ENCODE measurements around the gene PSKH1.
"Not testable (repeated sequence)": the region's sequence is repeated elsewhere in the genome, so short reads cannot be mapped to it uniquely, and the experiment has no call there.

Gene PSKH1

DNA sequence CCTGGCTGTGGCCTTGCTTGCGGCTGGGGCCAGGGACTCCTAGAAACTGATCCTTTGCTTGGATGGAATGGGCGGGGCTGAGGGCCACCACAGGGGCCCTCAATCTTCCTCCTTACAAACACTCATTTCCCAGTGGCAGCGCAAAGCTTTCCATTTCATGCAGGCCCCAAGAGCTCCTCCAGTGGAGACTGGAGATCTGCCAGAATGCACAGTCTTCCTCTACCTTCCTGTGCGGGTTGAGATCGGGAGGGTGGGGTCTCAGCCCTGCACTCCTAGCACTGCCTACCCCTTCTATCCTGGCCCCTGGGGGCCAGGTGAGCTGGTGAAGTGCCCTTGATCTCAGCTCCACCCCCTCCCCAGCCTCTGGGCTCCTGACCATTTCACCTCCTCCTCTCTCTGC is 6.7 kb upstream of the PSKH1 start:
- no peak for DNase-seq (ENCODE audit: low spot score)

DNA sequence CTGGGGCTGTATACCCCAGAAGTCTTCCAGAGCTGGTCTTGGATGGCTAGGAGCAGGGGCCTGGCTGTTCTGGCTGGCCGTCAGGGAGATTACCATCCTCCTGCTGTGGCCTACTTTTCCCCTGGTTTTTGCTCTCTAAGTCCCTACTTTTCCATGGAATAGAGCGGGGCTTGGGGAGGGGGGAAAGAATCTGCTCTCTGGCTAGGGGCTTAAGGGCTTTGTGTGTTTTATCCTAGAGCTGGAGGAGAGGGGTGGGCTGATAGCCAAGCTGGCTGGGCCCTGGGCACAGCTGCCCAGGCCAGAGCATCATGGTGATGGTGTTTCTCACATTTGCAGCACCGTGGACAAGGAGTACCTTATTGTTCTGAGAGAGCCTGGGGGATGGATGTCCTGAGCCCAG is 4.7 kb upstream of the PSKH1 start:
- DNase-seq (ENCODE audit: low spot score): no peak

DNA sequence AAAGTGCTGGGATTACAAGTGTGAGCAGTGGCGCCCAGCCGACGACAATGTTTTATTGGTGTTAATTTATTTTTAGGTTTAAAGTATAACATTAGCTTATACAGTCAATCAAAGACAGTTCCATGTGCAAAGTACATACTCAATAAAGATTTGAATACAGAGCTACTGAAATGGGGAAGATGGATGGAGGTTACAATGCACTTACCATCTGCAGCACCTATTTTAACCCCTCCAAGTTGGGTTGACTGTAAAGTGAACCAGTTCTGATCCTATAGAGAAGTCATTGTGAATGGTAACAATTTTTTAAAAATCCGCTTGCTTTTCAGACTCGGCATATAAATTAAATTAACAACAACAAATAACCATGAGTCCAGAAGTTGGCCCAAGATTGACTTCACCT is 679 bp upstream of the PSKH1 start:
- DNase-seq (ENCODE audit: low spot score): no peak

DNA sequence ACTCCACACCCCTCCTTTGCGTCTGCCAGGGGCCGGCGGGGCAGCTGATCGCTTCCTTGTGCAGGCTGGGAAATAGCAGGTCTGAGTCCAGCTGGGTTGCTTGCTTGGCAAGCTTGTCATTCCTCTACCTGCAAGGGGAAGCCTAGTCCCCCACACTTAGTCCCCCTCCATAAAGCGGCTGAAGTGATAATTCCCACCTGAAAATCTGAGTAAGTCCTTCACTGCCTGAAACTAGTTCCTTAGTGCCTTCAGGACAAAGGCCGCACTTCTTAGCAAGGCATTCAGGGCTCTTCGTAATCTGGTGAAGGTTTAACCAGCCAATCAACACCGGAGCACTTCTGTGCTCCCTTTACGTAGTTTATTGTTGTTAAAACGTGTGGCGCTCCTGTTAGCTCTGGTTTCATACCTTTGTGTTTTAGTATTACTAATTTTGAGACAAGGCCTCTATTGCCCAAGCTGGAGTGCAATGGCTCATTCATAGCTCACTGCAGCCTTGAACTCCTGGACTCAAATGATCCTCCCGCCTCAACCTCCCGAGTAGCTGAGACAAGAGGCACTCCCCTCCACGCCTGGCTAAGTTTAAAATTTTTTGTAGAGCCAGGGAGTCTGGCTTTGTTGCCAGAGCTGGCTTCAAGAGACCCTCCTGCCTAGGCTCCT is 817 bp downstream of the PSKH1 start:
- DNase-seq (ENCODE audit: low spot score): no peak

DNA sequence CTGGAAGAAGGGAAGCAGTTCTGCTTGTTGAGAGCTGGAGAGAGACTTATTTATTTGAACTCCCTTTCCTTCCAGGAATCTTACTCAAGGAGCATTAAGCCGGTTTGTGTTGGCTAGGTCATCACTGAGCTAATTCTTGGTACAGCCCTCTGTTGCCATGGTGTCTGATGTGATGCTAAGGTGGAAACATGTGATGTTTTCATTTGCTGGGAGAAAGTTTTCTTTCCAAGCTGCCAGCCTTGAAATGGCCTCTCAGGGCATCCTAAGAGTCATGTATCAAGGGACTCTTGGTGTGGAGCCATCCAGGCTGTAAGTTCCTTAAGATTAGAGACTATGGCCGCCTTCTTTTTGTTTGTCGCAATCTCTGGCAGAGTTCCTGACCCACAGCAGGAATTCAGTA is 4.2 kb downstream of the PSKH1 start:
- DNase-seq (ENCODE audit: low spot score): no peak

DNA sequence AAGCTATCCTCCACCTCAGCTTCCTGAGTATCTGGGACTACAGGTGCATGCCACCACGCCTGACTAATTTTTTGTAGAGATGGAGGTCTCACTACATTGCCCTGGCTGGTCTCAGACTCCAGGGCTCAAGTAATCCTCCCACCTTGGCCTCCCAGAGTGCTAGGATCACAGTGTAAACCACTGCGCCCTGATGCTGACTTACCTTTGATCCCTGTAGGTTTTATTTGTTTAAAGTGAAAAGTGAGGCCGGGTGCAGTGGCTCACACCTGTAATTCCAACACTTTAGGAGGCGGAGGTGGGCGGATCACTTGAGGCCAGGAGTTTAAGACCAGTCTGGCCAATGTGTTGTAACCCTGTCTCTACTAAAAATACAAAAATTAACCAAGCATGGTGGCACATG is 8.7 kb downstream of the PSKH1 start:
- DNase-seq (ENCODE audit: low spot score): no peak

- no peak for DNase-seq (ENCODE audit: low spot score)
Observed at GRCh38 chr16:67902831-67903230, 9.8 kb downstream of the PSKH1 start.

GRCh38 chr16:67907397-67908180 is 14.5 kb downstream of the PSKH1 start:
- no peak for DNase-seq (ENCODE audit: low spot score)

DNA sequence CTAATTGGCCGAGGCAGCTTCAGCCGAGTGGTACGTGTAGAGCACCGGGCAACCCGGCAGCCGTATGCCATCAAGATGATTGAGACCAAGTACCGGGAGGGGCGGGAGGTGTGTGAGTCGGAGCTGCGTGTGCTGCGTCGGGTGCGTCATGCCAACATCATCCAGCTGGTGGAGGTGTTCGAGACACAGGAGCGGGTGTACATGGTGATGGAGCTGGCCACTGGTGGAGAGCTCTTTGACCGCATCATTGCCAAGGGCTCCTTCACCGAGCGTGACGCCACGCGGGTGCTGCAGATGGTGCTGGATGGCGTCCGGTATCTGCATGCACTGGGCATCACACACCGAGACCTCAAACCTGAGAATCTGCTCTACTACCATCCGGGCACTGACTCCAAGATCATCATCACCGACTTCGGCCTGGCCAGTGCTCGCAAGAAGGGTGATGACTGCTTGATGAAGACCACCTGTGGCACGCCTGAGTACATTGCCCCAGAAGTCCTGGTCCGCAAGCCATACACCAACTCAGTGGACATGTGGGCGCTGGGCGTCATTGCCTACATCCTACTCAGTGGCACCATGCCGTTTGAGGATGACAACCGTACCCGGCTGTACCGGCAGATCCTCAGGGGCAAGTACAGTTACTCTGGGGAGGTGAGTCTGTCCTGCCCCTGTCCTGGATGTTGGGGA is 16.1 kb downstream of the PSKH1 start:
- no peak for DNase-seq (ENCODE audit: low spot score)

DNA sequence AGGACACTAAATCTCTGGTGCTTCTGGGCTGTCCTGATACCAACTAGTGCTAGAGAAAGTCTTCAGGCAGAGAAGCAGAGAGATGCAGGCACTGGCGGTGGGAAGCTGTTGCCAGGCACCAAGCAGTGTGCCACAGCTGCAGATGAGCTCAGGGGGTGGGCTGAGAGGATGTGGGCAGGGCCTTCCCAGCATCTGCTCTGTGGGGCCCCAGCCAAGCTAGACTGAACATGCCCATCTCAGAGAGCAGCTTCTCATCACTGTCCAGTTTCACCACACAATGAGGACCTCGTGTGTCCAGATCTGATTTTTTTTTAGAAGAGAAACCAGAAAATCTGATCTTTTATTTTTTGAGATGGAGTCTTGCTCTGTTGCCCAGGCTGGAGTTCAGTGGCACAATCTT is 17.1 kb downstream of the PSKH1 start:
- DNase-seq (ENCODE audit: low spot score): no peak

DNA sequence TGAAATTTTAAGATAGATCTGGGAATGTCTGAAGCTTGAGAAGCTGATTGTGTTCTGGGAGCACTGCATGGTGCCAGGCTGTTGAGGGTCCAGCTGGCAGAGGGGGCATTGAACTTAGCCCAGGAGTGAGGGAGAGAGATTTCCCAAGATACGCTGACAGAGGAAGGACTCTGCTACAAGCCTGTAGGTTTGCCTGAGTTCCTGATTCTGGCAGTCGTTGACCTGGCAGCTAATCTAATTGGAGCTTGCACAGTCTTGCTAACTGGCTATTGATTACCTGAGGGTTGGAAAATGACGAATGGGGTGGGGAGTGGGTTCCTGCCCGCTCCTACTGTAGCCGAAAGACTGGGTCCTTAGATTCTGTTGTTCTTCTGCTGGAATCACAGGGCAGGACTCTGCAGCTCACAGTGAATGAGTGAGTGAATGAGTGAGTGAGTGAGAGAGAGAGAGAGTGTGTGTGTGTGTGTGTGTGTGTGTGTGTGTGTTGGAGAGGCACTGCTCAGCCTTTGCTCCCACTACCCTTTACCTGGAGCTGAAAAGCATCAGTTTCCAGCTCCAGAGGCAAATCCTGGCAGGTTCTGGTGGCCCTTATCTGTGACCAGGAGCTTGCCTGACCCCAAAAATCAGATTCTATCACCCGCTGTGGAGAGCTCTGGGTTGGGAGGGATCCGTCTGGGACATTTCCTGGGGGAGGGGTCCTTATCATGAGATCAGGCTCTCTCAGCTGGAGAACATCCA is 21.9 kb downstream of the PSKH1 start:
- no peak for DNase-seq (ENCODE audit: low spot score)

DNA sequence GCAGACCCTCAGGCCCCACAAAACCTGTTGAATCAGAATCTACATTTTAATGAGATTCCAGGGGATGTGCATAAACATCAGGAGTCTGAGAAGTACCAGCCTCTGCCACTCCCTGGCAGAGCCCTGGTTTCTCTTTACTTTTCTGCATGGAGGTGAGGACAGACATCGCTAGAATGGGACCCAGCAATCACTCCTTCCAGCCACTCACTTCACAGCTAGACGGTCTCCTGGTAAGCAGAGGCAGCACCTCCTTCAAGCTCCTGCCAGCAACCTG is 22.4 kb downstream of the PSKH1 start:
- not testable (repeated sequence) for DNase-seq (ENCODE audit: low spot score)

DNA sequence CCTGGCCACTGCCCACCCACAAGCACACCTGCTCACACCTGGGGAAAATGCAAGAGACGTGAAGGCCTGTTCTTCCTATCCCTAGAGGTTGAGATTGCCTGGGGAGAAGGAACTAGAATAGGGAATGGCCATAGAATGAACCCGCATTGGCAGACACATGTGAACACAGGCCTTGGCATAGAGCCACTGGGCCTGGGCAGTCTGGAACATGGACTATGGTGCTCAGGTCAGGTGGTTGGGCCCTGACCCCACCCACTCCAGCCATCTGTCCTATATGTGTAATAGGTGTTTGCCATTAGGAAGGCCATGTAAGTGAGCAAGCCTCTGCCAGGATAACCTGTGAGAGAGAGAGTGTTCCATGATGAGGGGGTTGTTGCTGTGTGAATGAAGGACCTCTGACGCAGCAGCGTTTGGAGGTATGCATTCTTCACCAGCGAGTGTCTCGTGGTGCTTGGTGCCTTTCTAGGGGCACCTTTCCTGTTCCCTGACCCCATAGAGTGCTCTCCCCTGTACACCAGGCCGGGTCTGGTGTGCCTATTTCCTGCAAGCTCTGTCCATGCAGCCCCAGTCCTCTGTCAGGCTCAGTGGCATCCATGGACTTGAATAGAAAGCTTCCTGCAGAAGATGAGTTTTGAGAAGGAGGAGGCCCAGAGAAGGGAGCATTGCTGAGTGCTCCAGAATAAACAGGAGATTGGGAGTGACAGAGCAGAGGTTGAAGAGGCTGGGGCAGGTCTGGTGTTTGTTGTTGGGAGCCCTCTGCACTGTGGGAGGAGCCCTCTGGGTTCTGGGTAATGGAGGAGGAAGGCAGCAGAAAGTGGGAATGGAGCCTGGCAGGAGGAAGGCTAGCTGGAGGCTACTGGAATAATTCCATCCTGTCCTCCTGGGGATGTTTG is 23.0 kb downstream of the PSKH1 start:
- no peak for DNase-seq (ENCODE audit: low spot score)

- no peak for DNase-seq (ENCODE audit: low spot score)
Observed at GRCh38 chr16:67917140-67917851, 24.2 kb downstream of the PSKH1 start.

DNA sequence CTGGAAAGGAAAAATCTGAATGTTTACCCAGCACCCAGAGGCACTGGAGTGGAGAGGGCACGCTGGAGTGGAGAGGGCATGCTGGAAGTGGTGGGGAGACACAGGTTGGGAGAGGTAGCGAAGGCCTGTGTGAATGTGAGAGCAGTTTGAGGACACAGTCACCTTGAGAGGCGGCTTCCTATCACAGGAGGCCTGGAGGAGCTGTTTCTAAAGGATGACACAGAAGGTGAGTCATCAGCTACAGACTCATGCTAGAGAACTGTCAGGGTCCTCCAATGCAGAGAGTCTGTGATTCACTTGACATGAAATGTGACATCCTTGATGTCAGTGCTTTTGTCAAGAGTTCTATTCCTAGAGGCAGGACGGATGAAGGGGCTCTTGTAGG is 24.8 kb downstream of the PSKH1 start:
- DNase-seq (ENCODE audit: low spot score): no peak

GRCh38 chr16:67919622-67920221 is 26.7 kb downstream of the PSKH1 start:
- no peak for DNase-seq (ENCODE audit: low spot score)

DNA sequence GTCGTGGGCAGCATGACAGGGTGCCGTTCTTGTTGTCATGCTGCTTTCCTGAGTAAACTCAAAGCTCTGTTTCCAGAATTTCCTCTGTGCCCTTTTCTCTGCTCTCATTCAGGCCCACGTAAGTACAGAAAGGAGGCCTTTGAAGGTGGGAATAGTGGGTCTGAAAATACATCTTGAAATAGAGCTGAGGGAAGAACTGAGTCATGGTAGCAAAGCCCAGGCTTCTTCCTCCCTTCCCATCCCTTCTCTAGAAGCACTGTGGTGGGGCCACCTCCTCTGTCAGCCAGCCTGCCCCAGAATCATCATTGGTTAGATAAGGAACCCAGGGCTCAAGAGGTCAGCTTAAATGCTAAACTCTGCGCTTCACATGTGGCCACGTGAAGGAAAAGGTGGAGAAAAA is 29.2 kb downstream of the PSKH1 start:
- DNase-seq (ENCODE audit: low spot score): no peak

- DNase-seq (ENCODE audit: low spot score): no peak
Observed at GRCh38 chr16:67922740-67923139, 29.7 kb downstream of the PSKH1 start.

DNA sequence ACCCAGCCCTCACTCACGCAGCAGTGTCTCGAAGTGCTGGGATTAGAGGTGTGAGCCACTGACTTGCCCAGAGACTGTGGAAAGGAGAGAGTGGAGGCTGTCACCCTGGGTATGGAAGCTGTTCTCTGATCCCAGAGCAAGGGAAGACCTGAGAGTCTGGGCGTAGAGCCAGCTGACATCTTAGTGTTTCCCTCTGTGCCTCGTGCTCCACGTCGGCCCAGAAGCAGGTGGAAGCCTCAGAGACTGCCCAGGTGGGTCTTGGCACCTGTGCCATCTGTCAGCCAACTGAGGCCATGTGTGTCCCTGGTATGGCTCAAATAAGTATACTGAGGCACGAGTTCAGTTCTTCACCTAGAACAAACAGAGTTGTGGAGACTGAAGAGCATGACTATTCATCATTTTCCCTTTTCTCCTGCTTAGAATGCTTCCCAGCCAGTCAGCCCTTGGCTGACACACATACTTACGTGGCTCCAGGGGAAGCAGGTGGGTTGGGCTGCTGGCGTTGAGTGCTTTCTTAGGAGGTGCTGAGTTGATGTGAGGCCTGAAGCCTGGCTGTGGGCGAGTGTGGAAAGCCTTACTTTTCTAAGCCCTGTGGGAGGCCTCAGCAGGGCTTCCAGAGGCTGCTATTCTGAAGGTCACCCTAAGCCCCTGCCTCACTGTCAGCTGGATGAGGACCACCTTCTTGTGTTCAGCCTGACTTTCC is 30.5 kb downstream of the PSKH1 start:
- DNase-seq (ENCODE audit: low spot score): no peak

Measured in CD4-positive, alpha-beta T cell treated with Interleukin-6 at 100 ng/mL for 8 hours (primary cell).